Measurements from ENCODE around the gene ANKRD40CL.

GRCh38 chr17:50767030-50767429 is 288 bp downstream of the ANKRD40CL start:
- TF ChIP-seq CTCF (IDR thresholded peaks at IDR 0.05): no peak
- TF ChIP-seq TCF7L2 (IDR thresholded peaks at IDR 0.05; ENCODE audit: low read depth, low read length): no peak
- no peak for TF ChIP-seq POLR2AphosphoS5 (IDR thresholded peaks at IDR 0.05; ENCODE audit: low read depth, low read length)
- TF ChIP-seq SIN3A (IDR thresholded peaks at IDR 0.05; ENCODE audit: borderline replicate concordance, insufficient read depth, low read depth, low read length): no peak

Data from Panc1 (cell line).